Measurements from ENCODE around the gene CDC25C.
"Not testable (repeated sequence)": the region's sequence is repeated elsewhere in the genome, so short reads cannot be mapped to it uniquely, and the experiment has no call there.

The CDC25C gene

GRCh38 chr5:138346889-138347288 lies 15.3 kb upstream of the CDC25C start:
- DNase-seq (ENCODE audit: low read depth in 2 of 2), result no peak

GRCh38 chr5:138344887-138345622 lies 13.5 kb upstream of the CDC25C start:
- DNase-seq (ENCODE audit: low read depth in 2 of 2), result no peak

GRCh38 chr5:138340008-138340407 lies 8.4 kb upstream of the CDC25C start:
- no peak for DNase-seq (ENCODE audit: low read depth in 2 of 2)

GRCh38 chr5:138339464-138339863 lies 7.9 kb upstream of the CDC25C start:
- no peak for DNase-seq (ENCODE audit: low read depth in 2 of 2)

- DNase-seq (ENCODE audit: low read depth in 2 of 2), result no peak
These were observed 7.5 kb upstream of the CDC25C start for GRCh38 chr5:138339091-138339456.

- no peak for DNase-seq (ENCODE audit: low read depth in 2 of 2)
These were observed 6.9 kb upstream of the CDC25C start for GRCh38 chr5:138338411-138339090.

GRCh38 chr5:138337685-138338410 lies 6.2 kb upstream of the CDC25C start, which contains the start of gene FAM53C:
Gene FAM53C, plus strand, starts transcription at chr5:138338266. Its CDS starts 3,070 bp downstream, at chr5:138341336.
- peak; percentile 83 to 87 for DNase-seq (ENCODE audit: low read depth in 2 of 2)

GRCh38 chr5:138336952-138337684 lies 5.5 kb upstream of the CDC25C start:
- DNase-seq (ENCODE audit: low read depth in 2 of 2), result no peak

- no peak for DNase-seq (ENCODE audit: low read depth in 2 of 2)
These were observed 3.4 kb upstream of the CDC25C start for GRCh38 chr5:138334867-138335447.

GRCh38 chr5:138330813-138331448 lies 673 bp downstream of the CDC25C start:
- DNase-seq (ENCODE audit: low read depth in 2 of 2), result no peak

GRCh38 chr5:138318211-138318610 lies 13.4 kb downstream of the CDC25C start:
- not testable (repeated sequence) for DNase-seq (ENCODE audit: low read depth in 2 of 2)

GRCh38 chr5:138316355-138316754 lies 15.2 kb downstream of the CDC25C start:
- no peak for DNase-seq (ENCODE audit: low read depth in 2 of 2)

- DNase-seq (ENCODE audit: low read depth in 2 of 2), result no peak
These were observed 15.8 kb downstream of the CDC25C start for GRCh38 chr5:138315751-138316278.

GRCh38 chr5:138305797-138306196 lies 25.8 kb downstream of the CDC25C start:
- DNase-seq (ENCODE audit: low read depth in 2 of 2), result no peak

GRCh38 chr5:138303372-138303771 lies 28.2 kb downstream of the CDC25C start:
- no peak for DNase-seq (ENCODE audit: low read depth in 2 of 2)

GRCh38 chr5:138289296-138289695 lies 42.3 kb downstream of the CDC25C start:
- DNase-seq (ENCODE audit: low read depth in 2 of 2), result no peak

GRCh38 chr5:138287246-138287645 lies 44.4 kb downstream of the CDC25C start:
- no peak for DNase-seq (ENCODE audit: low read depth in 2 of 2)

GRCh38 chr5:138282920-138283742 lies 48.5 kb downstream of the CDC25C start:
- DNase-seq (ENCODE audit: low read depth in 2 of 2), result no peak

- no peak for DNase-seq (ENCODE audit: low read depth in 2 of 2)
These were observed 50.7 kb downstream of the CDC25C start for GRCh38 chr5:138280915-138281314.
